ENCODE results near the gene COL4A2. TPM values are rescaled to one million over a fixed set of nuclear protein-coding genes. Genes with fewer than 3 reads are reported as not detected.

The COL4A2 gene
- total RNA-seq, 1 experiment from 2014 or later = 1.6 TPM

DNA sequence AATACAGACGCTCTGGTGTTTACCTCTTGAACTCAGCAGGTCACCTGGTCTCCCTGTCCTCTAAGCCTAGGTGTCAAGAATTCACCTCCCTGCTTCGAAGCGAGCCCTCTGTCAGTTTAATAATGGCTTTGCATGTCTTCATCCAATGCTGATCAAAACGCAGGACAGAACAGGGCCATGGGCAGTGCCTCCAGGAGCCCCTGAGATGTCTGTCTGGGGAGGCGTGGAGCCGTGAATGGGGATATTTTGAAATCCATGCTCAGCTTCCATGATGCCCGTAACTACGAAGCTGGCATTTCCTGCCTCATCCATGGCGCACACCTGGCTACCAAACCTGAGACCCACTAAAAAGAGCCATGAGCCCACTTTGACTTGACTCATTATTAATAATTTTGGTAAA, 140.7 kb downstream of the COL4A2 start:
- no peak for DNase-seq (ENCODE audit: low read depth, low spot score)
- H3K79me2 ChIP-seq (ENCODE audit: insufficient read depth, low read length) = no peaks in the 10 kb centered on the region
- TF ChIP-seq EGR1 (IDR thresholded peaks at IDR 0.05; ENCODE audit: low read depth) (no peak), POLR2AphosphoS5 (IDR thresholded peaks at IDR 0.05; ENCODE audit: low read depth, low read length) (no peak), SRF (IDR thresholded peaks at IDR 0.05; ENCODE audit: low read depth) (no peak), CBX3 (IDR thresholded peaks at IDR 0.05; ENCODE audit: low read depth) (no peak), EZH2phosphoT487 (IDR thresholded peaks at IDR 0.05; ENCODE audit: borderline replicate concordance) (no peak), CEBPB (IDR thresholded peaks at IDR 0.05; ENCODE audit: low read depth) (no peak), SIN3A (IDR thresholded peaks at IDR 0.05; ENCODE audit: low read depth) (no peak), ZBTB33 (IDR thresholded peaks at IDR 0.05; ENCODE audit: extremely low read depth, insufficient replicate concordance, low read length) (no peak), ZFX (IDR thresholded peaks at IDR 0.05) (no peak), TCF7L2 (IDR thresholded peaks at IDR 0.05; ENCODE audit: borderline replicate concordance, extremely low read depth, insufficient read depth, insufficient read length) (no peak), FOSL1 (IDR thresholded peaks at IDR 0.05; ENCODE audit: low read depth) (no peak), ELF1 (IDR thresholded peaks at IDR 0.05; ENCODE audit: borderline replicate concordance, low read depth) (no peak), ZNF274 (IDR thresholded peaks at IDR 0.05; ENCODE audit: low read depth, low read length) (no peak), REST (IDR thresholded peaks at IDR 0.05; ENCODE audit: low read depth) (no peak)
- TF ChIP-seq, protein P1, sequence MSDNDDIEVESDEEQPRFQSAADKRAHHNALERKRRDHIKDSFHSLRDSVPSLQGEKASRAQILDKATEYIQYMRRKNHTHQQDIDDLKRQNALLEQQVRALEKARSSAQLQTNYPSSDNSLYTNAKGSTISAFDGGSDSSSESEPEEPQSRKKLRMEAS (IDR thresholded peaks at IDR 0.05) = no peak
- TF ChIP-seq, protein P2, sequence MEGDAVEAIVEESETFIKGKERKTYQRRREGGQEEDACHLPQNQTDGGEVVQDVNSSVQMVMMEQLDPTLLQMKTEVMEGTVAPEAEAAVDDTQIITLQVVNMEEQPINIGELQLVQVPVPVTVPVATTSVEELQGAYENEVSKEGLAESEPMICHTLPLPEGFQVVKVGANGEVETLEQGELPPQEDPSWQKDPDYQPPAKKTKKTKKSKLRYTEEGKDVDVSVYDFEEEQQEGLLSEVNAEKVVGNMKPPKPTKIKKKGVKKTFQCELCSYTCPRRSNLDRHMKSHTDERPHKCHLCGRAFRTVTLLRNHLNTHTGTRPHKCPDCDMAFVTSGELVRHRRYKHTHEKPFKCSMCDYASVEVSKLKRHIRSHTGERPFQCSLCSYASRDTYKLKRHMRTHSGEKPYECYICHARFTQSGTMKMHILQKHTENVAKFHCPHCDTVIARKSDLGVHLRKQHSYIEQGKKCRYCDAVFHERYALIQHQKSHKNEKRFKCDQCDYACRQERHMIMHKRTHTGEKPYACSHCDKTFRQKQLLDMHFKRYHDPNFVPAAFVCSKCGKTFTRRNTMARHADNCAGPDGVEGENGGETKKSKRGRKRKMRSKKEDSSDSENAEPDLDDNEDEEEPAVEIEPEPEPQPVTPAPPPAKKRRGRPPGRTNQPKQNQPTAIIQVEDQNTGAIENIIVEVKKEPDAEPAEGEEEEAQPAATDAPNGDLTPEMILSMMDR (IDR thresholded peaks at IDR 0.05 in 2 of 3, conservative IDR thresholded peaks at IDR 0.05 in 1 of 3; ENCODE audit: borderline replicate concordance in 1 of 3, insufficient read depth in 1 of 3, low read depth in 2 of 3, low read length in 2 of 3) = no peak
- H3K27me3 ChIP-seq (ENCODE audit: insufficient read depth, low read length) = no peaks in the 10 kb centered on the region
- no peaks in the 10 kb centered on the region for H3K9me3 ChIP-seq (ENCODE audit: control insufficient read depth in 1 of 2, insufficient read depth in 1 of 2, low read depth in 1 of 2, low read length in 2 of 2)
- RAD21 ChIA-PET (ENCODE audit: low non-redundant PET in 1 of 2, low total read pairs in 2 of 2, uncharacterized antibody in 2 of 2, unreplicated experiment in 2 of 2) = no interaction called here
- CTCF ChIA-PET = no interaction called here
- POLR2A ChIA-PET = no interaction called here
- peaks cover 22 to 36% of the 10 kb centered on the region in 2 experiments for H3K4me1 ChIP-seq (ENCODE audit: control insufficient read depth in 1 of 2, insufficient read depth in 2 of 2, low read length in 2 of 2)
- BruUV-seq (replicated peaks) = no TSS peak
- H2AFZ ChIP-seq (ENCODE audit: low read depth, low read length, poor library complexity, severe bottlenecking) = peak overlapping the region; percentile 65
- H3K27ac ChIP-seq (ENCODE audit: low read depth, low read length) = peak overlapping the region; percentile 18; the same call in 1 of the 2 replicates
- H3K4me3 ChIP-seq (replicated peaks in 1 of 2; ENCODE audit: low read depth in 1 of 2, low read length in 2 of 2) = peak overlapping the region in 1 of 2 experiments; percentile 34; a peak in 2 of 4 replicates
- H3K9ac ChIP-seq (ENCODE audit: low read length) = peak overlapping the region; percentile 46
- intact Hi-C loops (cut with micrococcal nuclease) = no loop called here
- peak overlapping the region; percentile 76 for H3K4me2 ChIP-seq (ENCODE audit: low read length)
- H4K20me1 ChIP-seq (ENCODE audit: insufficient read depth) = no peaks in the 10 kb centered on the region
- H3K36me3 ChIP-seq (ENCODE audit: control insufficient read depth in 1 of 2, insufficient read depth in 2 of 2, low read length in 2 of 2) = no peaks in the 10 kb centered on the region
- peak; percentile 8 for ATAC-seq
- H3K9me2 ChIP-seq (ENCODE audit: insufficient read depth) = no peaks in the 10 kb centered on the region
